ENCODE data around the gene ELP6. TPM values are rescaled to one million over a fixed set of nuclear protein-coding genes. Genes with fewer than 3 reads are reported as not detected.
A peak's percentile ranks its signal among the peaks of the same experiment; 100 is the strongest.

ELP6 gene
- total and polyA plus RNA-seq, 2 experiments from 2014 or later, result 33.7 to 41.6 TPM

- H3K9me2 ChIP-seq (ENCODE audit: insufficient read depth), result no peaks in the 10 kb centered on the region
- Mint-ChIP-seq H3K27me3 (ENCODE audit: insufficient read depth, low read depth, poor library complexity) (peaks cover 9% of the 10 kb centered on the region), H3K9me3 (no peaks in the 10 kb centered on the region; the same call in 2 of the 3 replicates), H3K4me1 (peaks cover 26% of the 10 kb centered on the region), H3K36me3 (ENCODE audit: low read depth) (peaks cover 5% of the 10 kb centered on the region; the same call in 2 of the 3 replicates), H3K27ac (no peak overlapping the region), H3K4me3 (peak overlapping the region; percentile 58)
- H3K27ac ChIP-seq (ENCODE audit: low read depth), result peak overlapping the region; percentile 39; the same call in 1 of the 2 replicates
- DNase-seq (ENCODE audit: low spot score) (no peak), ATAC-seq (no peak)
- no peak overlapping the region for H2AFZ ChIP-seq
- no peak for TF ChIP-seq CREB1 (CRISPR knock-in tag; IDR thresholded peaks at IDR 0.05; ENCODE audit: low read depth)
- TF ChIP-seq, protein P1, sequence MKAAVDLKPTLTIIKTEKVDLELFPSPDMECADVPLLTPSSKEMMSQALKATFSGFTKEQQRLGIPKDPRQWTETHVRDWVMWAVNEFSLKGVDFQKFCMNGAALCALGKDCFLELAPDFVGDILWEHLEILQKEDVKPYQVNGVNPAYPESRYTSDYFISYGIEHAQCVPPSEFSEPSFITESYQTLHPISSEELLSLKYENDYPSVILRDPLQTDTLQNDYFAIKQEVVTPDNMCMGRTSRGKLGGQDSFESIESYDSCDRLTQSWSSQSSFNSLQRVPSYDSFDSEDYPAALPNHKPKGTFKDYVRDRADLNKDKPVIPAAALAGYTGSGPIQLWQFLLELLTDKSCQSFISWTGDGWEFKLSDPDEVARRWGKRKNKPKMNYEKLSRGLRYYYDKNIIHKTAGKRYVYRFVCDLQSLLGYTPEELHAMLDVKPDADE (IDR thresholded peaks at IDR 0.05), result no peak
- no peak for TF ChIP-seq POLR2AphosphoS5 (IDR thresholded peaks at IDR 0.05; ENCODE audit: low read depth)
- no peak for TF ChIP-seq ZNF331 (CRISPR knock-in tag; IDR thresholded peaks at IDR 0.05; ENCODE audit: low read depth)
- no peak for TF ChIP-seq JUNB (IDR thresholded peaks at IDR 0.05; ENCODE audit: unreplicated experiment)
- TF ChIP-seq, protein P2, sequence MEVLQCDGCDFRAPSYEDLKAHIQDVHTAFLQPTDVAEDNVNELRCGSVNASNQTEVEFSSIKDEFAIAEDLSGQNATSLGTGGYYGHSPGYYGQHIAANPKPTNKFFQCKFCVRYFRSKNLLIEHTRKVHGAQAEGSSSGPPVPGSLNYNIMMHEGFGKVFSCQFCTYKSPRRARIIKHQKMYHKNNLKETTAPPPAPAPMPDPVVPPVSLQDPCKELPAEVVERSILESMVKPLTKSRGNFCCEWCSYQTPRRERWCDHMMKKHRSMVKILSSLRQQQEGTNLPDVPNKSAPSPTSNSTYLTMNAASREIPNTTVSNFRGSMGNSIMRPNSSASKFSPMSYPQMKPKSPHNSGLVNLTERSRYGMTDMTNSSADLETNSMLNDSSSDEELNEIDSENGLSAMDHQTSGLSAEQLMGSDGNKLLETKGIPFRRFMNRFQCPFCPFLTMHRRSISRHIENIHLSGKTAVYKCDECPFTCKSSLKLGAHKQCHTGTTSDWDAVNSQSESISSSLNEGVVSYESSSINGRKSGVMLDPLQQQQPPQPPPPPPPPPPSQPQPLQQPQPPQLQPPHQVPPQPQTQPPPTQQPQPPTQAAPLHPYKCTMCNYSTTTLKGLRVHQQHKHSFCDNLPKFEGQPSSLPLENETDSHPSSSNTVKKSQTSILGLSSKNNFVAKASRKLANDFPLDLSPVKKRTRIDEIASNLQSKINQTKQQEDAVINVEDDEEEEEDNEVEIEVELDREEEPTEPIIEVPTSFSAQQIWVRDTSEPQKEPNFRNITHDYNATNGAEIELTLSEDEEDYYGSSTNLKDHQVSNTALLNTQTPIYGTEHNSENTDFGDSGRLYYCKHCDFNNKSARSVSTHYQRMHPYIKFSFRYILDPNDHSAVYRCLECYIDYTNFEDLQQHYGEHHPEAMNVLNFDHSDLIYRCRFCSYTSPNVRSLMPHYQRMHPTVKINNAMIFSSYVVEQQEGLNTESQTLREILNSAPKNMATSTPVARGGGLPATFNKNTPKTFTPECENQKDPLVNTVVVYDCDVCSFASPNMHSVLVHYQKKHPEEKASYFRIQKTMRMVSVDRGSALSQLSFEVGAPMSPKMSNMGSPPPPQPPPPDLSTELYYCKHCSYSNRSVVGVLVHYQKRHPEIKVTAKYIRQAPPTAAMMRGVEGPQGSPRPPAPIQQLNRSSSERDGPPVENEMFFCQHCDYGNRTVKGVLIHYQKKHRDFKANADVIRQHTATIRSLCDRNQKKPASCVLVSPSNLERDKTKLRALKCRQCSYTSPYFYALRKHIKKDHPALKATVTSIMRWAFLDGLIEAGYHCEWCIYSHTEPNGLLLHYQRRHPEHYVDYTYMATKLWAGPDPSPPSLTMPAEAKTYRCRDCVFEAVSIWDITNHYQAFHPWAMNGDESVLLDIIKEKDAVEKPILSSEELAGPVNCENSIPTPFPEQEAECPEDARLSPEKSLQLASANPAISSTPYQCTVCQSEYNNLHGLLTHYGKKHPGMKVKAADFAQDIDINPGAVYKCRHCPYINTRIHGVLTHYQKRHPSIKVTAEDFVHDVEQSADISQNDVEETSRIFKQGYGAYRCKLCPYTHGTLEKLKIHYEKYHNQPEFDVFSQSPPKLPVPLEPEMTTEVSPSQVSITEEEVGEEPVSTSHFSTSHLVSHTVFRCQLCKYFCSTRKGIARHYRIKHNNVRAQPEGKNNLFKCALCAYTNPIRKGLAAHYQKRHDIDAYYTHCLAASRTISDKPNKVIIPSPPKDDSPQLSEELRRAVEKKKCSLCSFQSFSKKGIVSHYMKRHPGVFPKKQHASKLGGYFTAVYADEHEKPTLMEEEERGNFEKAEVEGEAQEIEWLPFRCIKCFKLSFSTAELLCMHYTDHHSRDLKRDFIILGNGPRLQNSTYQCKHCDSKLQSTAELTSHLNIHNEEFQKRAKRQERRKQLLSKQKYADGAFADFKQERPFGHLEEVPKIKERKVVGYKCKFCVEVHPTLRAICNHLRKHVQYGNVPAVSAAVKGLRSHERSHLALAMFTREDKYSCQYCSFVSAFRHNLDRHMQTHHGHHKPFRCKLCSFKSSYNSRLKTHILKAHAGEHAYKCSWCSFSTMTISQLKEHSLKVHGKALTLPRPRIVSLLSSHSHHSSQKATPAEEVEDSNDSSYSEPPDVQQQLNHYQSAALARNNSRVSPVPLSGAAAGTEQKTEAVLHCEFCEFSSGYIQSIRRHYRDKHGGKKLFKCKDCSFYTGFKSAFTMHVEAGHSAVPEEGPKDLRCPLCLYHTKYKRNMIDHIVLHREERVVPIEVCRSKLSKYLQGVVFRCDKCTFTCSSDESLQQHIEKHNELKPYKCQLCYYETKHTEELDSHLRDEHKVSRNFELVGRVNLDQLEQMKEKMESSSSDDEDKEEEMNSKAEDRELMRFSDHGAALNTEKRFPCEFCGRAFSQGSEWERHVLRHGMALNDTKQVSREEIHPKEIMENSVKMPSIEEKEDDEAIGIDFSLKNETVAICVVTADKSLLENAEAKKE (CRISPR knock-in tag; IDR thresholded peaks at IDR 0.05), result no peak
- no peak for TF ChIP-seq ZNF114 (CRISPR knock-in tag; IDR thresholded peaks at IDR 0.05)
- TF ChIP-seq CTCF (conservative IDR thresholded peaks at IDR 0.05; ENCODE audit: low read depth in 2 of 2), result no peak
- TF ChIP-seq NANOG (IDR thresholded peaks at IDR 0.05; ENCODE audit: borderline replicate concordance), result no peak
- TF ChIP-seq STAT1 (IDR thresholded peaks at IDR 0.05; ENCODE audit: unreplicated experiment), result no peak
- TF ChIP-seq REST (IDR thresholded peaks at IDR 0.05; ENCODE audit: unreplicated experiment), result no peak
- TF ChIP-seq EZH2phosphoT487 (IDR thresholded peaks at IDR 0.05; ENCODE audit: unreplicated experiment), result no peak
- TF ChIP-seq EZH2 (IDR thresholded peaks at IDR 0.05; ENCODE audit: low read depth, unreplicated experiment), result no peak
- H3K79me2 ChIP-seq (replicated peaks; ENCODE audit: insufficient read depth), result peaks cover 70% of the 10 kb centered on the region
- no peaks in the 10 kb centered on the region for H3K36me3 ChIP-seq (ENCODE audit: insufficient read depth)
- H3K4me3 ChIP-seq, result 0 out of 2 replicates have a peak overlapping the region, but pooled peaks have one; percentile 17
- peaks cover 19% of the 10 kb centered on the region; the same call in 1 of the 2 replicates for H3K4me1 ChIP-seq (ENCODE audit: insufficient read depth)
- H3K27me3 ChIP-seq (ENCODE audit: insufficient read depth), result no peaks in the 10 kb centered on the region
- H3K4me2 ChIP-seq, result no peak overlapping the region
- H4K20me1 ChIP-seq (replicated peaks; ENCODE audit: insufficient read depth), result peaks cover 42% of the 10 kb centered on the region
- H3F3A ChIP-seq (replicated peaks; ENCODE audit: low read depth), result peaks cover 20% of the 10 kb centered on the region
Observed at GRCh38 chr3:47473391-47473790, 40.1 kb downstream of the ELP6 start.

Data from GM23338 (cell line).